ENCODE results near the gene MRPL10.

The MRPL10 gene

GRCh38 chr17:47856830-47857229 is 25.5 kb upstream of the MRPL10 start:
- no peak overlapping the region for H3K4me3 ChIP-seq (ENCODE audit: low read length, poor library complexity, severe bottlenecking)
- H3K9me2 ChIP-seq (replicated peaks; ENCODE audit: low read depth, low read length): no peaks in the 10 kb centered on the region
- peaks cover 14% of the 10 kb centered on the region for H3K27me3 ChIP-seq (ENCODE audit: insufficient read depth, low read length, poor library complexity, severe bottlenecking)
- no peaks in the 10 kb centered on the region for H3F3A ChIP-seq (ENCODE audit: low read depth)
- no peak for TF ChIP-seq EZH2phosphoT487 (IDR thresholded peaks at IDR 0.05; ENCODE audit: borderline replicate concordance)
- no peak for TF ChIP-seq CTCF (conservative IDR thresholded peaks at IDR 0.05; ENCODE audit: low read length)
- H3K36me3 ChIP-seq (ENCODE audit: insufficient read depth, low read length): no peaks in the 10 kb centered on the region
- H3K79me2 ChIP-seq (ENCODE audit: insufficient read depth, low read length): no peaks in the 10 kb centered on the region
- H3K4me1 ChIP-seq (ENCODE audit: insufficient read depth, low read length, poor library complexity, severe bottlenecking): no peaks in the 10 kb centered on the region
- H4K20me1 ChIP-seq (ENCODE audit: insufficient read depth, low read length, poor library complexity, severe bottlenecking): no peaks in the 10 kb centered on the region
- H3K4me2 ChIP-seq (ENCODE audit: low read depth, low read length, poor library complexity, severe bottlenecking): no peak overlapping the region
- no peak overlapping the region for H3K9ac ChIP-seq (ENCODE audit: low read depth, low read length, poor library complexity, severe bottlenecking)
- H2AFZ ChIP-seq (ENCODE audit: low read length): no peak overlapping the region
- no peaks in the 10 kb centered on the region for H3K9me3 ChIP-seq (ENCODE audit: insufficient read depth, low read depth, low read length)

- H3F3A ChIP-seq (ENCODE audit: low read depth): no peaks in the 10 kb centered on the region
- no peaks in the 10 kb centered on the region for H4K20me1 ChIP-seq (ENCODE audit: insufficient read depth, low read length, poor library complexity, severe bottlenecking)
- H3K27me3 ChIP-seq (ENCODE audit: insufficient read depth, low read length, poor library complexity, severe bottlenecking): peaks cover 14% of the 10 kb centered on the region
- TF ChIP-seq CTCF (conservative IDR thresholded peaks at IDR 0.05; ENCODE audit: low read length) (no peak), EZH2phosphoT487 (IDR thresholded peaks at IDR 0.05; ENCODE audit: borderline replicate concordance) (no peak)
- H3K4me1 ChIP-seq (ENCODE audit: insufficient read depth, low read length, poor library complexity, severe bottlenecking): no peaks in the 10 kb centered on the region
- no peak overlapping the region for H3K4me3 ChIP-seq (ENCODE audit: low read length, poor library complexity, severe bottlenecking)
- no peaks in the 10 kb centered on the region for H3K9me2 ChIP-seq (replicated peaks; ENCODE audit: low read depth, low read length)
- H3K4me2 ChIP-seq (ENCODE audit: low read depth, low read length, poor library complexity, severe bottlenecking): no peak overlapping the region
- H3K9me3 ChIP-seq (ENCODE audit: insufficient read depth, low read depth, low read length): no peaks in the 10 kb centered on the region
- H3K9ac ChIP-seq (ENCODE audit: low read depth, low read length, poor library complexity, severe bottlenecking): no peak overlapping the region
- H2AFZ ChIP-seq (ENCODE audit: low read length): no peak overlapping the region
- H3K79me2 ChIP-seq (ENCODE audit: insufficient read depth, low read length): no peaks in the 10 kb centered on the region
- no peaks in the 10 kb centered on the region for H3K36me3 ChIP-seq (ENCODE audit: insufficient read depth, low read length)
Measured at GRCh38 chr17:47855737-47856136, 24.4 kb upstream of the MRPL10 start.

- H3K36me3 ChIP-seq (ENCODE audit: insufficient read depth, low read length): no peaks in the 10 kb centered on the region
- H3K4me1 ChIP-seq (ENCODE audit: insufficient read depth, low read length, poor library complexity, severe bottlenecking): no peaks in the 10 kb centered on the region
- no peaks in the 10 kb centered on the region for H3K79me2 ChIP-seq (ENCODE audit: insufficient read depth, low read length)
- no peaks in the 10 kb centered on the region for H3K9me3 ChIP-seq (ENCODE audit: insufficient read depth, low read depth, low read length)
- no peak overlapping the region for H3K4me3 ChIP-seq (ENCODE audit: low read length, poor library complexity, severe bottlenecking)
- no peaks in the 10 kb centered on the region for H3K9me2 ChIP-seq (replicated peaks; ENCODE audit: low read depth, low read length)
- H3K9ac ChIP-seq (ENCODE audit: low read depth, low read length, poor library complexity, severe bottlenecking): no peak overlapping the region
- no peaks in the 10 kb centered on the region for H3F3A ChIP-seq (ENCODE audit: low read depth)
- TF ChIP-seq EZH2phosphoT487 (IDR thresholded peaks at IDR 0.05; ENCODE audit: borderline replicate concordance) (no peak), CTCF (conservative IDR thresholded peaks at IDR 0.05; ENCODE audit: low read length) (no peak)
- no peaks in the 10 kb centered on the region for H4K20me1 ChIP-seq (ENCODE audit: insufficient read depth, low read length, poor library complexity, severe bottlenecking)
- H2AFZ ChIP-seq (ENCODE audit: low read length): no peak overlapping the region
- no peak overlapping the region for H3K4me2 ChIP-seq (ENCODE audit: low read depth, low read length, poor library complexity, severe bottlenecking)
- H3K27me3 ChIP-seq (ENCODE audit: insufficient read depth, low read length, poor library complexity, severe bottlenecking): peaks cover 14% of the 10 kb centered on the region
Measured at GRCh38 chr17:47853616-47854015, 22.3 kb upstream of the MRPL10 start.

All from Loucy (cell line).